GM19035 (cell line): Measurements from ENCODE around the gene MYZAP.
"Not testable (repeated sequence)": the region's sequence is repeated elsewhere in the genome, so short reads cannot be mapped to it uniquely, and the experiment has no call there.

ENCODE experiments used
- ATAC-seq: cut with Tn5 transposase; IDR thresholded peaks from one replicate; pipeline ENCODE4 v1.9.1; 2021; ENCODE audit not compliant: unreplicated experiment

MYZAP gene

GRCh38 chr15:57591237-57591821 is 375 bp upstream of the MYZAP start:
- no peak for ATAC-seq

GRCh38 chr15:57592426-57592825 is 722 bp downstream of the MYZAP start:
- no peak for ATAC-seq

- no peak for ATAC-seq
These were observed 1.2 kb downstream of the MYZAP start for GRCh38 chr15:57592836-57593420.

GRCh38 chr15:57594479-57594878 is 2.8 kb downstream of the MYZAP start:
- no peak for ATAC-seq

GRCh38 chr15:57595011-57595866 is 3.5 kb downstream of the MYZAP start:
- no peak for ATAC-seq

GRCh38 chr15:57596301-57596855 is 4.7 kb downstream of the MYZAP start:
- ATAC-seq, result no peak

GRCh38 chr15:57596978-57597377 is 5.3 kb downstream of the MYZAP start:
- no peak for ATAC-seq

- no peak for ATAC-seq
These were observed 5.7 kb downstream of the MYZAP start for GRCh38 chr15:57597431-57597830.

GRCh38 chr15:57598346-57598745 is 6.6 kb downstream of the MYZAP start:
- no peak for ATAC-seq

GRCh38 chr15:57599296-57599810 is 7.6 kb downstream of the MYZAP start:
- no peak for ATAC-seq

GRCh38 chr15:57600197-57600596 is 8.5 kb downstream of the MYZAP start:
- no peak for ATAC-seq

GRCh38 chr15:57604507-57604906 is 12.8 kb downstream of the MYZAP start:
- ATAC-seq, result no peak

GRCh38 chr15:57605491-57605890 is 13.8 kb downstream of the MYZAP start:
- no peak for ATAC-seq

- no peak for ATAC-seq
These were observed 14.3 kb downstream of the MYZAP start for GRCh38 chr15:57606048-57606447.

- no peak for ATAC-seq
These were observed 15.1 kb downstream of the MYZAP start for GRCh38 chr15:57606816-57607215.

- no peak for ATAC-seq
These were observed 15.9 kb downstream of the MYZAP start for GRCh38 chr15:57607570-57608000.

- no peak for ATAC-seq
These were observed 18.3 kb downstream of the MYZAP start for GRCh38 chr15:57609805-57610529.

- ATAC-seq, result no peak
These were observed 19.4 kb downstream of the MYZAP start for GRCh38 chr15:57611123-57611522.

- no peak for ATAC-seq
These were observed 20.2 kb downstream of the MYZAP start for GRCh38 chr15:57611938-57612337.

GRCh38 chr15:57614241-57614640 is 22.5 kb downstream of the MYZAP start:
- no peak for ATAC-seq

- ATAC-seq, result not testable (repeated sequence)
These were observed 24.3 kb downstream of the MYZAP start for GRCh38 chr15:57615951-57616496.
